Activated effector memory CD4-positive, alpha-beta T cell treated with Interleukin-2 at 50 U/mL for 16 hours (primary cell): ENCODE results near the gene STX5.
"Not testable (repeated sequence)": the region's sequence is repeated elsewhere in the genome, so short reads cannot be mapped to it uniquely, and the experiment has no call there.

ENCODE experiments used
- DNase-seq: peaks from one replicate; pipeline ENCODE4 v3.0.0-alpha.2; 2020

STX5 gene, protein sequence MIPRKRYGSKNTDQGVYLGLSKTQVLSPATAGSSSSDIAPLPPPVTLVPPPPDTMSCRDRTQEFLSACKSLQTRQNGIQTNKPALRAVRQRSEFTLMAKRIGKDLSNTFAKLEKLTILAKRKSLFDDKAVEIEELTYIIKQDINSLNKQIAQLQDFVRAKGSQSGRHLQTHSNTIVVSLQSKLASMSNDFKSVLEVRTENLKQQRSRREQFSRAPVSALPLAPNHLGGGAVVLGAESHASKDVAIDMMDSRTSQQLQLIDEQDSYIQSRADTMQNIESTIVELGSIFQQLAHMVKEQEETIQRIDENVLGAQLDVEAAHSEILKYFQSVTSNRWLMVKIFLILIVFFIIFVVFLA

DNA sequence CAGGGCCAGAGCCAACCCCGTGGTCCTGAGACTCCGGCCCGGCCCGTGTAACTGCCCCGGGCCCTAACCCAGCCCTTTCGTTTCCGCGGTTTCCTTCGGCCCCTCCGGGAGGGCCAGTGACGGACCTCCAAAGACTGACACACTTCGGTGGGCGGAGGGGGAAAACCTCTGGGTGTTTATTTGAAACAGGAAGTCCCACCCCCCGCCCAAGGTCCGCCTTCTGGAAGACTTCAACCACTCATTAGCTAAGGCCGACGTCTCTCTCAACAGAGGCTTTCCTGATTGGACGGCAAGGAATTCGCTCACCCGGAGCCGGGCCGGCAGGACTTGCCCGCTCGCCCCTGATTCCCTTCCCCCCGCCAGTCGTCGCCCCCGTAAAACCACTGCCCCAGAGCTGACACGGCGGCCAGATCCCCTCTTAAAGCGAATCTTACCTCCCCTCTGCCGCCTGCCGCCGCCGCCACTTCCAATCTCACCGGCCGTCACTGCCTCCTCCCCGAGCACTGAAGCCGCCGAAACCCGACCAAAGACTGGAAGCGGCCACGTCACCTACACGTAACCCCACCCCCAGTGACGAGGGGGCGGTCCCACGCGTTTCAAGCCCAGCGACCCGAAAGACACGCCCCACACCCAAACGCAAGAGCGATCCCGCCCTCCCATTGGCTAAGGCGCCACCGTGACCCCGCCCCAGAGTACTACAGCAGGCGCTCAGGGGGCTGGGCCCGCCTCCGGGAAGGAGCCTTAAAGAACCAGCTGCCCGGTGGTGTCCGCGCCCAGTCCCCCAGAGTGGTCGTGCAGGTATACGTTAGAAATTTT is at the start of gene STX5:
TSS of gene STX5 (minus strand) at position 532 of the 816 bp plus-strand sequence. CDS start 808 bp downstream, outside the sequence.
- peak; percentile 99 for DNase-seq

DNA sequence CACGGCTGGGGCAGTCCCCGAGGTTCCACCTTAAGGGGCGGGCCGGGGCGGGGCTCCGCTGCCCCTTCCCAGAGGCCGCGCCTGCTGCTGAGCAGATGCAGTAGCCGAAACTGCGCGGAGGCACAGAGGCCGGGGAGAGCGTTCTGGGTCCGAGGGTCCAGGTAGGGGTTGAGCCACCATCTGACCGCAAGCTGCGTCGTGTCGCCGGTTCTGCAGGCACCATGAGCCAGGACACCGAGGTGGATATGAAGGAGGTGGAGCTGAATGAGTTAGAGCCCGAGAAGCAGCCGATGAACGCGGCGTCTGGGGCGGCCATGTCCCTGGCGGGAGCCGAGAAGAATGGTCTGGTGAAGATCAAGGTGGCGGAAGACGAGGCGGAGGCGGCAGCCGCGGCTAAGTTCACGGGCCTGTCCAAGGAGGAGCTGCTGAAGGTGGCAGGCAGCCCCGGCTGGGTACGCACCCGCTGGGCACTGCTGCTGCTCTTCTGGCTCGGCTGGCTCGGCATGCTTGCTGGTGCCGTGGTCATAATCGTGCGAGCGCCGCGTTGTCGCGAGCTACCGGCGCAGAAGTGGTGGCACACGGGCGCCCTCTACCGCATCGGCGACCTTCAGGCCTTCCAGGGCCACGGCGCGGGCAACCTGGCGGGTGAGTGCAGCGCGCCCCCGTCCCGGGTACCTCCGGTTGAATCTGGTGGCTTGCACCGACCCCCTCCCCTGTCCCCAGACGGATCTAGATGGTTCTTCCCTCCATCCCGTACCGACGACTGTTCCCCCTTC is 49.1 kb upstream of the STX5 start, which contains the start of gene SLC3A2:
TSS of gene SLC3A2 (plus strand) at position 94 of the 776 bp plus-strand sequence. CDS start at position 222, 128 bp downstream.
- peak; percentile 84 for DNase-seq

DNA sequence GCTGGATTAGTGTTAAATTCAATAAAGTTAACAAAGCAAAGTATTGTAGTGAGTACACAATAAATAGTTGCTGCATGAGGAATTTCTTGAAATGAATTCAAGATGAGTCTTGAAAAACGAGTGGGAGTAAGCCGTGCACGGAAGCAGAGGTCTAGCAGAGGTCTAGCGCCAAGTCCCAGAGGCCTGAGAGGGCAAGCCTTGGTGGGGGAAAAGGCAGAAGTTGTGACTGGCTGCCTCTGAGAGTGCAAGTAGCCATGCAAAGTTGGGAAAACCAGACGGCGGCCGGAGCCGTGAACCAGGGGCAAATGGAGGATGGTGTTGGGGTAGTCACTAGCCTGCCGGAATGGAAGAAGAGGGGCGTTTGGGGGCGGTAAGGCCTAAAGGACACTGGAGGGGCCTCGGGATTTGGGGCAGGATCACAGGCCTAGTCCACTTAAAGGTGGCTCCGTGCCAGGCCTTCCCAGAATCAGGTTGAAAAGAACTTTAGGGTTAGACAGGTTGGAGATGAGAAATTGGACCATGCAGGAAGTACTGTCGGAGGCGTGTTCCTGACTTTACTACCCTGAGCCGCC is 48.5 kb upstream of the STX5 start:
- DNase-seq: no peak

DNA sequence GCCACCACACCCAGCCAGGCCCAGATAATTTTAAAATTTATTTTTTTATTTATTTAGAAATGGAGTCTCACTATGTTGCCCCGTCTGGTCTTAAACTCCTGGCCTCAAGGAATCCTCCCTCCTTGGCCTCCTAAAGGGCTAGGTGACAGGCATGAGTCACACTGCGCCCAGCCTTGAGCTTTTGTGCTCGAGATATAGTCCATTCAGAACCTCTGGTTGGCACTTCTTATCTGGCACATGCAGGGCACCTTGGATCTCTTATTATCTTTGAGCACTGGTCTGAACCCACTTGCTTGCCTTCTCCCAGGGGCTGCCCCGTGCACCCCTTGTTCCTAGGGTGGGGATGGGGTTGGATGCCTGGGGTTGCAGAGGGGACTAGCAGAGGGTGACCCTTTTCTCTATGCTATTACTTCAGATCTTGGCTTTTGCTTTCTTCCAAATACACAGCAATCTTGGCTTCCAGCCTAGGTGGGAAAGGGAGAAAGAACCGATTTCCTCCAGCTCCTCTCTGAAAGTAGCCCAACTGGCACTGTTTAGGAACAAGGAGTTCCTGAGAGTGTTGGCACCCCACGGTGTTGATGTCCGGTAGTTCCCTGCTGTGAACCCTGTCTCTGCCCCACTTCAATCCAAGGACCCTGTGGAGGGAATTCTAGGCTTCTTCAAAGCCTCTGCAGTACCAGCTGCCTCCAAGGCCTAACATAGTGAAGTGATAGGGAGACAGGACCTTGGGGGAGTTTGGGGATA is 47.6 kb upstream of the STX5 start:
- no peak for DNase-seq

DNA sequence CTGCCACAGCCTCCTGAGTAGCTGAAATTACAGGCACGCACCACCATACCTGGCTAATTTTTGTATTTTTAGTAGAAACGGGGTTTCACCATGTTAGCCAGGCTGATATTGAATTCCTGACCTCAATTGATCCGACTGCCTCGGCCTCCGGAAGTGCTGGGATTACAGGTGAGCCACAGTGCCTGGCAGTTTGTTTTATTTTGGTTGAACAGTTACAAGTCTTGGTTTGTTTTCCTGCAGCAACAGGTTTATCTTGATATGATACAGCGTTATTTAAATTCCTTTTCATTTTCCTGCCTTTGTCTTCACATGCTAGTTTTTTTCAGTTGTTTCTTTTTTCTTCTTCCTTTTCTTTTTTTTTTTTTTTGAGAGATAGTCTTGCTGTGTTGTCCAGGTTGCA is 44.9 kb upstream of the STX5 start:
- no peak for DNase-seq

DNA sequence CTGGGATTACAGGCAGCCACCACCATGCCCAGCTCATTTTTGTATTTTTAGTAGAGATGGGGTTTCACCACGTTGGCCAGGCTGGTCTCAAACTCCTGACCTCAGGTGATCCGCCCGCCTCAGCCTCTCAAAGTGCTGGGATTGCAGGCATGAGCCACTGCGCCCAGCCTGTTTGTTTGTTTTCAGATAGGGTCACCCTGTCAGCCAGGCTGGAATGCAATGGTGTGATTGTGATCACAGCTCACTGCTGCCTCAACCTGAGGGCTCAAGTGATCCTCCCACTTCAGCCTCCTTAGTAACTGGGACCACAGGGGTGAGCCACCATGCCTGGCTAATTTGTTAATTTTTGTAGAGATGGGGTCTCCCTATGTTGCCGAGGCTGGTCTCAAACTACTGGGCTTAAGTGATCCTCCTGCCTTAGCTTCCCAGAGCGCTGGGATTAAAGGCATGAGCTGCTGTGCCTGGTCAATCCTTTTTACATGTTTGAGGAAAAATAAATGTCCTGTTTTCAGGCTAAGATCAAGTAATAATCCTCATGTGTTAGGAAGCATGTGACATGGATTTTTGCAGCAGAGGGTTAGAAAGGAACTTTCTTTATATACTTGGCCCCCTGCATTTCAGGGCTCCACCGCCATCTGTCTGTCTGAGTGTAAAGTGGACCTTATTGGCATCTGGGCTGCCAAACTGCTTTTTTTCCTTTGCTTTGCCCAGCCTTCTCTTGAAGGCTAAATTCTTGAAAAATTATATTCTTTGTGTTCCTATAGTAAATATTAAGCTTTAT is 44.0 kb upstream of the STX5 start:
- no peak for DNase-seq

DNA sequence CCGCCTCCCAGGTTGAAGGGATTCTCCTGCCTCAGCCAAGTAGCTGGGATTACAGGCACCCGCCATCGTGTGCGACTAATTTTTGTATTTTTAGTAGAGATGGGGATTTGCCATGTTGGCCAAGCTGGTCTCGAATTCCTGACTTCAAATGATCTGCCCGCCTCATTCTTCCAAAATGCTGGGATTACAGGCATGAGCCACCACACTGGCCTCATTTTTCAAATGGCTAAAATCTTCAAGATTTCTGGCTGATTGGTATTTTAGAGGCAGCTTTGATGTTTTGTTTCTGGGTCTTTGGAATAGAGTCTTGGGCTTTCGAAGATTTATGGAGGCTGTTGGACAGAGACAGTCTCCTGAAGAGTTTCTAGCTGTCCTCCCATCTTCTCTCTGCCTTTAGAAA is 43.0 kb upstream of the STX5 start:
- DNase-seq: no peak

DNA sequence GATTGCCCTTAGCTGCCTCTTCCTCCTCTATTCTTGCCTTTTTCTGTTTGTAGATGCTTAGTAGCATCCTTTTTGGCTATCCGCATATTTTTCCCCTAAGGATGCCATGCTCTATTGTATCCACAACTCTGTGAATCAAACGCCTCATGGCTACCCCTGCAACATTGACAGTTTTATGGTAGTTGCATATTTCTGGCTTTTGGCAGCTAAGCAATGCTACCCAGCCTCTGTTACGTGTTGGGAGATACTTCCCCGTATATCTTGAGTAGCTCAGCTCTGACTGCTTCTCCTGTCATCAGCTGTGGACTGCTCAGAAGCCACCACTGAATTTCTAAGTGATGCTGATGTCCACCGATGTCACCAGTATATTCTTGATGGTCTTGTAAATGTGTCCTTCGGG is 33.8 kb upstream of the STX5 start:
- no peak for DNase-seq

DNA sequence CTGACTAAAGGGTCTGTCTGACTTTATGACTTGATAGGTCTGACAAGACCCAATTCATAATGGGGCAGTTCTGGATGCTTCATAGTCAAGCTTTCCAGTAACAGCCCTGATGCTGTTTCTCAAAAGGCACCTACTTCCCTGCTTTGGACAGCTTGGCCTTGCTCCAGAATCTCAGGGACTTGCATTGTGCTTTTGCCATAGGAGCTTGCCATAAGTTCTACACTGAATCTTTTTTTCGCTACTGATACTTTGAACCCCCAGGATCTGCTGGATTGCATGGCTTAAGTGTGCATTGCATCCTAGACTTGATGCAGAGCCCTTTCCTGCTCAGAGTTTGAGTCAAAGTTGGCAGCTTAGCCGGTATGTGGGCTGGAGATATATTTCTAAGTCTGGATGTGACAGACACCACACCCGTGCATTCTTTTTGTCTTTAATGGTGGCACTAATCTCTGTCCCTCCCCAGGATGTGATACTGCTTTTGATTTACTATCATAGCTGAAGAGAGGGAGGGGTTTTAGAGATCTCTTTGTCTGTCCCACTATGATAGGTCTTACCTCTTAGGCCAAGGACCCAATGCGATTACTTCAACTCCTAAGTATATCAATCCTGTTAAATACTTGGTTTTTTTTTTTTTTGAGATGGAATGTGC is 32.0 kb upstream of the STX5 start:
- DNase-seq: no peak

DNA sequence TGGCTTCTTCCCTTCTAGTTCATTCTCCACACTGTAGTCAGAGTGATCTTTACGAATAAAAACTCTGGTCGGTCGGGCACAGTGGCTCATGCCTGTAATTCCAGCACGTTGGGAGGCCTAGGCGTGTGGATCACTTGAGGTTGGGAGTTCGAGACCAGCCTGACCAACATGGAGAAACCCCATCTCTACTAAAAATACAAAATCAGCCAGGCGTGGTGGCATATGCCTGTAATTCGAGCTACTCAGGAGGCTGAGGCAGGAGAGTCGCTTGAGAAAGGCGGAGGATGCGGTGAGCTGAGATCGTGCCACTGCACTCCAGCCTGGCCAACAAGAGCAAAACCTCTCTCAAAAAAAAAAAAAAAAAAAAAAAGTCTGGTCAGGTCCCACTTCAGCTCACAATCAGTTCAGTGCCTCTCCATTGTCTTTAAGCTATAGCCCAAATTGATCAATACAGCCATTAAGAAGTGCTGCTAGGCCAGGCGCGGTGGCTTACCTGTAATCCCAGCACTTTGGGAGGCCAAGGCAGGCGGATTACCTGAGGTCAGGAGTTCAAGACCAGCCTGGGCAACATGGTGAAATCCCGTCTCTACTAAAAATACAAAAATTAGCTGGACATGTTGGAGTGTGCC is 29.8 kb upstream of the STX5 start:
- not testable (repeated sequence) for DNase-seq

DNA sequence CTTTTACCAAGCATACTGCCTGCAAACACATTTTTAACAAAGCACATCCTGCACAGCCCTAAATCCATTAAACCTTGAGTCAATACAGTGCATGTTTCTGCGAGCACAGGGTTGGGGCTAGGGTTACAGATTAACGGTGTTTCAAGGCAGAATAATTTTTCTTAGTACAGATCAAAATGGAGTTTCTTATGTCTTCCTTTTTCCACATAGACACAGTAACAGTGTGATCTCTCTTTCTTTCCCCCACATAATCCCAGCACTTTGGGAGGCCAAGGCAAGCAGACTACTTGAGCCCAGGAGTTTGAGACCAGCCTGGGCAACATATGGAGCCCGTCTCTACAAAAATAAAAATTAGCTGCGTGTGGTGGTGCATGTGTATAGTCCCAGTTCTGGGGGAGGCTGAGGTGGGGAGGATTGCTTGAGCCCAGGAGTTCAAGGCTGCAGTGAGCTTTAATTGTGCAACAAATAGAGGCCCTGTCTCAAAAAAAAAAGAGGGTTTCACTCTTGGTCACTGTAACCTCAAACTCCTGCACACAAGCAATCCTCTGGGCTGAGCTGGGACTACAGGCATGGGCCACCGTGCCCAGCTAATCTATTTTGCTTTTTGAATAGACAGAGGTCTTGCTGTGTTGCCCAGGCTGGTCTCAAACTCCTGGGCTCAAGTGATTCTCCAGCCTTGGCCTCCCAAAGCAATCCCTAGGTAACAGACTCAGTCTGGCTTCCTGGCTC is 29.1 kb upstream of the STX5 start:
- DNase-seq: no peak

DNA sequence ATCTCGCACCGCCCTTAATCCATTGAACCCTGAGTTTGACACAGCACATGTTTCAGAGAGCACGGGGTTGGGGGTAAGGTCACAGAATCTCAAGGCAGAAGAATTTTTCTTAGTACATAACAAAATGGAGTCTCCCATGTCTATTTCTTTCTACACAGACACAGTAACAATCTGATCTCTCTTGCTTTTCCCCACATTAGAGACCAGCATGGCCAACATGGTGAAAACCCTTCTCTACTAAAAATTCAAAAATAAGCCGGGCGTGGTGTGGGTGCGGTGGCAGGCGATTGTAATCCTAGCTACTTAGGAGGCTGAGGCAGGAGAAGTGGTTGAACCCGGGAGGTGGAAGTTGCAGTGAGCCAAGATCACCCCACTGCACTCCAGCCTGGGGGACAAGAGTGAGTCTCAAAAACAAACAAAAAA is 27.4 kb upstream of the STX5 start:
- not testable (repeated sequence) for DNase-seq

DNA sequence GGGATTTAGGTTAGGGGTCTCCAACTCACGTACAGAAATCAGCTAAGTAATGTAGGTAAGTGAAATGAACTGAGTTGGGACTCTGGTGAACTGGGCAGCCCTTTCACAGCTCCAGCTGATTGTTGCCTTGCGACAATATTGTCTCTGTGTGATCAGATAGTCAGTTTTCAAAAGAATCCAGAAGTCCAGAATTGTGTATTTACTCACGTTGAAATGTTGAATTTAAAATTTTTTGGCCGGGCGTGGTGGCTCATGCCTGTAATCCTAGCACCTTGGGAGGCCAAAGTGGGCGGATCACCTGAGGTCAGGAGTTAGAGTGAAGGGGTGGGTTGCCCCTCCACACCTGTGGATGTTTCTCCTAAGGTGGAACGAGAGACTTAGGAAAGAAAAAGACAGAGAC is 26.4 kb upstream of the STX5 start:
- DNase-seq: no peak

DNA sequence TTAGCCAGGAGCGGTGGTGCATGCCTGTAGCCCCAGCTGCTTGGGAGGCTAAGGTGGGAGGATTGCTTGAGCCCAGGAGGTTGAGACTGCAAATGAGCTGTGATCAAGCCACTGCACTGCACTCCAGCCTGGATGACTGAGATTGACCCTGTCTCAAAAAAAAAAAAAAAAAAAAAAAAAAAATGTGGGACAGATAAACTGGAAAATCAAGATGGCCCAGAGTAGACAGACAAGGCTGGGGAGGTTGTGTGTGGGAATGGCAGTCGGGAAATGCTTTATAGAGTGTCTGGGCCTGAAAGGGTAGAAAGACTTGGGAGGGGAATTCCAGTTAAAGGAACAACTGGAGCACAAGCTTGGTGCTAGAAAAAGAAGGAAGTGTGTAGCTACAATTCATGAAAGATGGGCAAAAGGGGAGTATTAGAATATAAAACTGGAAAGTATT is 25.7 kb upstream of the STX5 start:
- DNase-seq: no peak

DNA sequence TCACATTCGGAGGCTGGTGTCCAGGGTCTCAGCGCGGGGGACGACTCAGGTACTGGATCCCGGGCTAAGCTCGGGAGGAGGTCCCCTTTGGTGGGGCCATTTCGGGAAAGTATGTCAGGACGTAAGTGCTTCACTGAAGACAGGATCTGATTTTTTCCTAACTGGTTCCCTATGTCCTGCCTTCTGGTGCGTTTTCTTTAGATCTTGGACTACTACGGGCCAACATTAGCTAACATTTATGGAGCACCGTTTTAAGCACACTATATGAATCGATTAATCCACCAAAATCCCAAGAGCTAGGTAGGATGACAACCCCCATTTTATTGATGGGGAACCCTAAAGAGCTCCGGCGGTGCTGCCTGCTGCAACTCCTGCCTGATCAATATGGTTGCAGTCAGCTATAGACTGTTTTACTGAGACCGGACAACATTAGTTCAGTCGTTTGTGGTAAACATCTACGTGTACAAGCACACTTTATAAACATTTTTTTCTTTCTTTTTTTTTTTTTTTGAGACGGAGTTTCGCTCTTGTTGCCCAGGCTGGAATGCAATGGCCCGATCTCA is 24.6 kb upstream of the STX5 start:
- no peak for DNase-seq

DNA sequence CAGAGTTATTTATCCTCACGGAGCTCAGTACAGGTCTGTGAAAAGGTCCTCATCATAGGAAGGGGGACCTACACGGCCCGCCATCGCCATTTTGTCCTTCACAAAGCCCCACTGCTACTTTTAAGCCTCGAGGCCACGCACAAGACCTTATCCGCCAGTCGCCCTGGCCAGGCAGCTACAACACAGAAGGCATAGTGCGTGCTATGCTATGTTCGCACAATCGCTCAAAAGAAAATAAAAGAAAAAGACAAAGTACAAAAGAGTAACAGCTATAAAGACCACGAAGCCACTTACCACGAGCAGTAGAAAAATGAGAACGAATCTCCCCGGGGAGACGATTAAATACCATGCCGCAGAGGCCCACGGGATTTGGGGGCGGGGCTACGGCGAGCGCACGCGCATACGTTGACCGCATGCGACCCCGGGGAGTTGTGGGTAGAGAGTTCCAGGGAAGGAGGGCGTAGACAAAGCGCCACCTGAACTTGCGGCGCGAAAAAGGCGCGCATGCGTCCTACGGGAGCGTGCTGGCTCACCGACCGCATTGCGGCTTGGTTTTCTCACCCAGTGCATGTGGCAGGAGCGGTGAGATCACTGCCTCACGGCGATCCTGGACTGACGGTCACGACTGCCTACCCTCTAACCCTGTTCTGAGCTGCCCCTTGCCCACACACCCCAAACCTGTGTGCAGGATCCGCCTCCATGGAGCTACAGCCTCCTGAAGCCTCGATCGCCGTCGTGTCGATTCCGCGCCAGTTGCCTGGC is 23.9 kb upstream of the STX5 start:
- DNase-seq: peak; percentile 97

DNA sequence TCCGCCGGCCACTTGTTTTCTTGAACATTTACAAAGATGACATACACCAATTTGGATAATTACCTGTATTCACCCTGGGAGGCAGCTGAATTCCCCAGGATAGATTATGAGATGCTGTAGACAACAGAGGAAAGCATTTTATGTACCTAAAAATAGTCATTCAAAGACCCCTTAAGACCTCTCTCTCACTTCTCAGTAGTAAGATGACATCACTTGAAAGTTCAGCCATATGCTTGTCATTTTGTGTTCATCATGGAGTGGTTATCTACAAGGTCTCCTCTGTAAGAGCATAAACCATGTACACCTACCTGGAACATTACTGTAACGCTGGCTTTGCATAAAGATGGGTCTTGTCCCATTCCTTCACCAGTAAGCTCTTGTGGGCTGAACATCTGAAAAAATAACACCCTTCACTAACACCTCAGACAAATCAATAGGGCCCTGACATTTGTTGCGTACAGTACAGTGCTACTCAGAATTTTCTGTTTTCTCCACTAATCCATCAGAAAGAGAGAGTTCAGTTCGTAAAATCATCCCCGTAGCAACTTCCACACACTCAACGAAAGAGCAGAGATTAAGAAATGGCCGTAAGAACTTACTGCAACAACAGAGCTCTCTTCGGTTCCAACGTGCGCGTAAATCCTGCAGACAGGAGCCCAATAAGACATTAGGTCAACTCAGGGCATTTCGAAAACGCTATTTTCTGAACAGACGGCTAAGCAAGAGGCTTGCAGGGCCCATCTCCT is 23.1 kb upstream of the STX5 start:
- no peak for DNase-seq
